Heart right ventricle (tissue), 16 donors: Measurements from ENCODE around the gene GRIP2. TPM values are rescaled to one million over a fixed set of nuclear protein-coding genes. Genes with fewer than 3 reads are reported as not detected.

Source experiments
- ATAC-seq, 8 donors: fragments of 200-7000 bp; cut with Tn5 transposase; one replicate each; pipeline ENCODE4 v1.9.1; 2020; ENCODE audit warnings: mild to moderate bottlenecking in 8 of 8, moderate library complexity in 8 of 8, moderate number of reproducible peaks in 1 of 8
- DNase-seq, 2 donors: peaks; one replicate each; pipeline ENCODE4 v3.0.0-alpha.2; 2020
- H3K27ac ChIP-seq, 10 donors: fragments of 200-600 bp; sonication (generic) in 2 of 10; one replicate each; pipeline versions ENCODE4 v1.5.0 to v1.8.0; 2020 to 2022; ENCODE audit warnings: mild to moderate bottlenecking in 3 of 10
- H3K27me3 ChIP-seq, 7 donors: fragments of 200-600 bp; one replicate each; pipeline ENCODE4 v1.8.0; 2021 to 2022; ENCODE audit warnings: mild to moderate bottlenecking in 2 of 7
- H3K36me3 ChIP-seq, 9 donors: fragments of 200-600 bp; sonication (generic) in 1 of 9; one replicate each; pipeline versions ENCODE4 v1.5.0 to v1.8.0; 2020 to 2022; ENCODE audit warnings: mild to moderate bottlenecking in 2 of 9
- H3K4me1 ChIP-seq, 9 donors: fragments of 200-600 bp; sonication (generic) in 1 of 9; one replicate each; pipeline versions ENCODE4 v1.5.0 to v1.8.0; 2020 to 2022; ENCODE audit warnings: mild to moderate bottlenecking in 4 of 9
- H3K4me3 ChIP-seq, 10 donors: fragments of 200-600 bp; sonication (generic) in 2 of 10; one replicate each; pipeline versions ENCODE4 v1.5.0 to v1.8.0; 2020 to 2022; ENCODE audit warnings: mild to moderate bottlenecking in 7 of 10, moderate library complexity in 2 of 10
- H3K9me3 ChIP-seq, 11 donors: fragments of 200-600 bp in 10 of 11; sonication (generic) in 2 of 11; one replicate each; pipeline versions ENCODE4 v1.5.0 to v1.8.0; 2013 to 2022; ENCODE audit warnings: mild to moderate bottlenecking in 2 of 11, control low read depth in 1 of 11, moderate library complexity in 1 of 11
- CTCF ChIP-seq, 9 donors: fragments of 200-600 bp; sonication (generic) in 2 of 9; IDR thresholded peaks; one replicate each; pipeline versions ENCODE4 v1.5.0 to v1.8.0; 2021 to 2022; ENCODE audit warnings: antibody characterized with exemption in 9 of 9, mild to moderate bottlenecking in 5 of 9, moderate library complexity in 1 of 9
- WGBS, 2 donors: extraction: QIAGEN DNeasy Blood & Tissue Kit; methylation state at CpG; one replicate each; pipeline ENCODE4 v1.1.7; 2013; ENCODE audit warnings: inconsistent platforms in 1 of 2; 5-methylcytosine and 5-hydroxymethylcytosine counted together
- intact Hi-C, 10 donors: fragments of 100-400 bp; cut with DNase I; formaldehyde crosslinking; loops; one replicate each; pipeline versions ENCODE4 v1.11.1 to v1.14.2; 2022
- polyA plus RNA-seq, 2 donors: library from polyadenylated mRNA; stranded (reverse); fragments of 200-250 nt; gene quantifications; one replicate each; pipeline ENCODE4 v1.2.3, GENCODE V29; 2013
- total RNA-seq, 10 donors: library from RNA; stranded (reverse); fragmentation: NEBNext Ultra II Directional in 3 of 10; extraction: Animal tissue kit (Norgen Biotek cat#: 25700) in 3 of 10; gene quantifications; one replicate each; pipeline versions ENCODE4 v1.2.1 to v1.2.4, GENCODE V29; 2021 to 2023
- donor health status: Arrhythmogenic right ventricular cardiomyopathy.
- donor health status: ischemic (EF 13 %, LVEDD 7.1; RV severe dilation, severe dysfunction).
- donor health status: healthy with polysubstance abuse.
- donor health status: DM: no; HTN: yes; CAD: no.
- donor health status: DM: no; HTN: no; CAD: no.
- donor health status: ischemic (EF 25% LVEDD 6.9; RV normal size, moderate dysfunction).
- donor health status: ischemic (EF 25% LVEDD 5.7; RV mildly dilated, moderate dysfunction).
- donor health status: healthy.
- donor health status: DM: yes; HTN: yes; CAD: no.
- donor health status: Ischemic cardiomyopathy.
- donor health status: ischemic (EF 35%, LVEDD 5.7; RV mildly dilated, moderate dysfunction).
- donor health status: nonischemic (EF 11% LVEDD 7.7; RV severe dilation, severe dysfunction).
- donor health status: DM: yes; HTN: yes; CAD: no.
- donor health status: PGD.
- donor health status: ischemic (EF 29% LVEDD 5.4; RV normal size, mild dysfunction).
- donor health status: nonischemic (EF 23%, LVEDD 6.1; RV moderate dilation, normal function).

GRIP2 gene
- total and polyA plus RNA-seq, 12 donors: 7.4 to 70.1 (median 39.4) TPM

GRCh38 chr3:14513566-14514322, 26.4 kb downstream of the GRIP2 start:
- Histone ChIP-seq H3K27me3 (peaks cover 0 to 3% (median 0%) of the 10 kb centered on the region in 7 donors), H3K4me3 (no peak overlapping the region), H3K9me3 (no peaks in the 10 kb centered on the region), H3K36me3 (peaks cover 0 to 61% (median 5%) of the 10 kb centered on the region in 9 donors), H3K4me1 (peaks cover 0 to 29% (median 7%) of the 10 kb centered on the region in 9 donors), H3K27ac (no peak overlapping the region)
- no peak for DNase-seq
- WGBS, 2 donors: 79 to 80% methylated on average over 18 of the region's 18 CpGs
- ATAC-seq: no peak
- TF ChIP-seq CTCF (IDR thresholded peaks at IDR 0.05): no peak
- intact Hi-C loops: loop anchor here in 1 of 10 donors (5.0 kb wide), 1 partner anchor 34 kb away; no protein-coding TSS in a partner anchor

- H3K4me3 ChIP-seq: no peak overlapping the region
- H3K27ac ChIP-seq: no peak overlapping the region
- peaks cover 0 to 56% (median 5%) of the 10 kb centered on the region in 9 donors for H3K36me3 ChIP-seq
- H3K9me3 ChIP-seq: no peaks in the 10 kb centered on the region
- ATAC-seq (no peak), DNase-seq (no peak)
- 74 to 82% methylated on average over 9 of the region's 9 CpGs for WGBS, 2 donors
- H3K27me3 ChIP-seq: peaks cover 0 to 3% (median 0%) of the 10 kb centered on the region in 7 donors
- peaks cover 0 to 23% (median 5%) of the 10 kb centered on the region in 9 donors for H3K4me1 ChIP-seq
- TF ChIP-seq CTCF (IDR thresholded peaks at IDR 0.05): no peak
- intact Hi-C loops: loop anchor here in 1 of 10 donors (5.0 kb wide), 1 partner anchor 34 kb away; no protein-coding TSS in a partner anchor
Observed at GRCh38 chr3:14512942-14513327, 27.2 kb downstream of the GRIP2 start.

GRCh38 chr3:14512281-14512941, 27.7 kb downstream of the GRIP2 start:
- Histone ChIP-seq H3K27me3 (peaks cover 0 to 3% (median 0%) of the 10 kb centered on the region in 7 donors), H3K36me3 (peaks cover 0 to 51% (median 5%) of the 10 kb centered on the region in 9 donors), H3K27ac (peak overlapping the region in 1 of 10 donors; percentile 21), H3K9me3 (no peaks in the 10 kb centered on the region), H3K4me3 (no peak overlapping the region), H3K4me1 (peaks cover 0 to 19% (median 3%) of the 10 kb centered on the region in 9 donors)
- TF ChIP-seq CTCF (IDR thresholded peaks at IDR 0.05): no peak
- 87 to 89% methylated on average over 19 of the region's 19 CpGs for WGBS, 2 donors
- DNase-seq (no peak), ATAC-seq (no peak)
- intact Hi-C loops: loop anchor here in 1 of 10 donors (5.0 kb wide), 1 partner anchor 35 kb away; no protein-coding TSS in a partner anchor

DNA sequence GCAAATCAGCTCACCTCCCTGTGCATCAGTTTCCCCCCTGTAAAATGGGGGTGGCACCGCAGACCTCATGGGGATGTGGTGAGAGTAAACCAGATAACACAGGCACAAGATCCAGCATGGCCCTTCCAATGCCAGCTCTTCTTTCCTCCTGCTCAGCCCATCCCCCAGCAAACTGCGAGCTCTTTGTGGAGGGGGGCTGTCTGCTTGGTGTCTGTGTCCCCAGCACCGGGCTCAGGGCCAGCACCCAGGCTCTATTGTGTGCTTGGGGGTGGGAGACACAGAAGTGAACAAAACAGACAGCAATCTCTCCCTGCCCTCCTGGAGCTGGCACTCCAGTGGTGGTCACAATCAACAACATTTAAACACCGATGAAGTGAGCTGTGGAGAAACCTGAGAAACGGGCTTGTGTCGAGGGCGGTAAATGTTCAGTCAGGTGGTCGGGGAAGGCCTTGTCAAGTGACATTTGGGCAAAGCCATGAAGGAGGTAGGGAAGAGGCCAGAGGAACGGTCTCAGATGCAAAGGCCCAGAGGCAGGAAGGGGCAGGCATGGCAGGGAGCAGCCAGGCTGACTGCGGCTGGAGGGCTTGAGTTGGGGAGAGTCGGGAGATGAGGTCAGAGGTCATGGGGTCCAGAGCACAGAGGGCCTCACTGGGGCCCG, 28.4 kb downstream of the GRIP2 start:
- no peak for TF ChIP-seq CTCF (IDR thresholded peaks at IDR 0.05)
- peak overlapping the region in 1 of 10 donors; percentile 21 for H3K27ac ChIP-seq
- no peaks in the 10 kb centered on the region for H3K9me3 ChIP-seq
- peaks cover 0 to 51% (median 5%) of the 10 kb centered on the region in 9 donors for H3K36me3 ChIP-seq
- intact Hi-C loops: loop anchor here in 1 of 10 donors (5.0 kb wide), 1 partner anchor 36 kb away; no protein-coding TSS in a partner anchor
- no peak for DNase-seq
- H3K4me1 ChIP-seq: peaks cover 0 to 19% (median 3%) of the 10 kb centered on the region in 9 donors
- H3K27me3 ChIP-seq: peaks cover 0 to under 1% (median 0%) of the 10 kb centered on the region in 7 donors
- no peak overlapping the region for H3K4me3 ChIP-seq
- ATAC-seq: no peak
- 58 to 66% methylated on average over 12 of the region's 12 CpGs for WGBS, 2 donors
